ENCODE results near the gene CTIF.

DNA sequence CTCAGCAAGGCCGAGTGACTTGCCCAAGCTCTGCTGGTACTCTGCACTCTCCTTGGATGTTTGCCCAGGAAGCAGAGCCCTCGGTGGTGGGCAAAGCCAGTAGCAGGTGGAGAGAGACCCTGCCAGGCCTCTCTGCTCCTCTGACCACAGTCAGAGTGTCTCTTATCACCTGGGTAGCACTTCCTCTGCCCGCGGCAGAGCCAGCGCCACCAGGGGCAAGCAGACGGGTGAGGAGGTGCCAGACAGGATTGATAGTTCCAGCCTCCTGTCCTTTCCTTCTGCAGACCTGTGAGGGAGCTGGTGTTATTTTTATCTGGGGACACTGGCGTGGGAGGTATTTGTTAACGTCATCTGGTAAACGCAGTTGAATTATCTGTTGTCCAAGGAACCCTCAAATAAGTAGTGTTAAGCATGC is 259.0 kb downstream of the CTIF start:
- no peak for TF ChIP-seq EZH2phosphoT487 (conservative IDR thresholded peaks at IDR 0.05; ENCODE audit: low read length)
- TF ChIP-seq, protein P1, sequence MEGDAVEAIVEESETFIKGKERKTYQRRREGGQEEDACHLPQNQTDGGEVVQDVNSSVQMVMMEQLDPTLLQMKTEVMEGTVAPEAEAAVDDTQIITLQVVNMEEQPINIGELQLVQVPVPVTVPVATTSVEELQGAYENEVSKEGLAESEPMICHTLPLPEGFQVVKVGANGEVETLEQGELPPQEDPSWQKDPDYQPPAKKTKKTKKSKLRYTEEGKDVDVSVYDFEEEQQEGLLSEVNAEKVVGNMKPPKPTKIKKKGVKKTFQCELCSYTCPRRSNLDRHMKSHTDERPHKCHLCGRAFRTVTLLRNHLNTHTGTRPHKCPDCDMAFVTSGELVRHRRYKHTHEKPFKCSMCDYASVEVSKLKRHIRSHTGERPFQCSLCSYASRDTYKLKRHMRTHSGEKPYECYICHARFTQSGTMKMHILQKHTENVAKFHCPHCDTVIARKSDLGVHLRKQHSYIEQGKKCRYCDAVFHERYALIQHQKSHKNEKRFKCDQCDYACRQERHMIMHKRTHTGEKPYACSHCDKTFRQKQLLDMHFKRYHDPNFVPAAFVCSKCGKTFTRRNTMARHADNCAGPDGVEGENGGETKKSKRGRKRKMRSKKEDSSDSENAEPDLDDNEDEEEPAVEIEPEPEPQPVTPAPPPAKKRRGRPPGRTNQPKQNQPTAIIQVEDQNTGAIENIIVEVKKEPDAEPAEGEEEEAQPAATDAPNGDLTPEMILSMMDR (IDR thresholded peaks at IDR 0.05; ENCODE audit: insufficient read depth, low read length, poor library complexity, severe bottlenecking) = no peak
